Stimulated activated CD8-positive, alpha-beta memory T cell treated with anti-CD3 and anti-CD28 coated beads, Interleukin-15, amount 100 ng/mL, for 1 hour (primary cell): ENCODE data around the gene AFF3.

ENCODE experiments used
- DNase-seq: peaks from one replicate; pipeline ENCODE4 v3.0.0-alpha.2; 2020; ENCODE audit warnings: low read depth

AFF3 gene

GRCh38 chr2:99697811-99698568 is 444.4 kb downstream of the AFF3 start:
- DNase-seq = no peak

- DNase-seq = no peak
These were observed 446.5 kb downstream of the AFF3 start for GRCh38 chr2:99695944-99696253.

GRCh38 chr2:99695130-99695943 is 447.1 kb downstream of the AFF3 start:
- DNase-seq = no peak

- no peak for DNase-seq
These were observed 448.1 kb downstream of the AFF3 start for GRCh38 chr2:99694331-99694730.

GRCh38 chr2:99692785-99693184 is 449.6 kb downstream of the AFF3 start:
- no peak for DNase-seq

GRCh38 chr2:99691926-99692325 is 450.5 kb downstream of the AFF3 start:
- no peak for DNase-seq

GRCh38 chr2:99689145-99689742 is 453.1 kb downstream of the AFF3 start:
- DNase-seq = no peak

- no peak for DNase-seq
These were observed 453.7 kb downstream of the AFF3 start for GRCh38 chr2:99688699-99689098.

- DNase-seq = no peak
These were observed 459.9 kb downstream of the AFF3 start for GRCh38 chr2:99682275-99683060.

- no peak for DNase-seq
These were observed 461.4 kb downstream of the AFF3 start for GRCh38 chr2:99680946-99681345.

- no peak for DNase-seq
These were observed 462.9 kb downstream of the AFF3 start for GRCh38 chr2:99679518-99679917.

- no peak for DNase-seq
These were observed 463.8 kb downstream of the AFF3 start for GRCh38 chr2:99678625-99679024.

- no peak for DNase-seq
These were observed 464.6 kb downstream of the AFF3 start for GRCh38 chr2:99677814-99678213.

- no peak for DNase-seq
These were observed 467.2 kb downstream of the AFF3 start for GRCh38 chr2:99675130-99675661.

GRCh38 chr2:99674090-99674489 is 468.3 kb downstream of the AFF3 start:
- no peak for DNase-seq

- DNase-seq = no peak
These were observed 469.5 kb downstream of the AFF3 start for GRCh38 chr2:99672766-99673350.

- no peak for DNase-seq
These were observed 471.3 kb downstream of the AFF3 start for GRCh38 chr2:99670768-99671734.

- no peak for DNase-seq
These were observed 476.1 kb downstream of the AFF3 start for GRCh38 chr2:99666256-99666655.

GRCh38 chr2:99663641-99664040 is 478.7 kb downstream of the AFF3 start:
- DNase-seq = no peak

GRCh38 chr2:99662761-99663341 is 479.5 kb downstream of the AFF3 start:
- no peak for DNase-seq
